GM18858 (cell line): ENCODE results near the gene ID4.
A peak's percentile ranks its signal among the peaks of the same experiment; 100 is the strongest.

Experiments
- ATAC-seq: cut with Tn5 transposase; IDR thresholded peaks from one replicate; pipeline ENCODE4 v1.9.1; 2021; ENCODE audit not compliant: unreplicated experiment

The ID4 gene

DNA sequence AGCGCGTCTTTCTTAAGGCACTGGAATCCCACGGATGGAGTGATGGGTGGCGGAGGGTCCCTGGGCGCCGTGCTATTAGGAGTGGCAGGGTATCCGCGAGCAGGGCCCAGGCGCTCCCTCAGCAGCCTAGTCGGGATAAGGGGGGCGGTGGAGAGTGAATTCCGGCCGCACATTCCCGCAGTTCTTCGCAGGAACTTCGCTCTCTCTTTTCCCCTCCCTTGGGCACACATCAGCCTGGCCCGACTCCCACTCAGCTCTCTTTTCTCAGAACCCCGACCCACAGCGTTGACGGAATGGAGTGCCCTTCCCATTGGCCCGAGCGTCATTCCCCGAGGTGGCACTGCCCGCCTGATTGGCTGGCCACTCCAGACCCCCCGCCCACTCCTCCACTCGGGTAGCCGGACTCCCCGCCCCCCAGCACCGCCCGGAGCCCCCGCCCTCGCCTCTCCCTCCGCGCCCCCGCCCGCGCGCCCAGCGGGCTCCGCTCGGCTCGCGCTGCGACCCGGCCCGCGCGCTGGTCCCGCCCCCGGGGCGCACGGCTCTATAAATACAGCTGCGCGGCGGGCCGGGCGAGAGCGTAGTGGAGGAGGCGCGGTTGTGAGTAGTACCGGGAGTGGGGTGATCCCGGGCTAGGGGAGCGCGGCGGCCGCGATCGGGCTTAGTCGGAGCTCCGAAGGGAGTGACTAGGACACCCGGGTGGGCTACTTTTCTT is at the start of gene ID4:
ID4 (plus strand) TSS at position 572 of the 712 bp plus-strand sequence. CDS start 385 bp downstream, outside the sequence.
- no peak for ATAC-seq

- ATAC-seq: no peak
Measured at GRCh38 chr6:19788686-19789085, 48.5 kb upstream of the ID4 start.

DNA sequence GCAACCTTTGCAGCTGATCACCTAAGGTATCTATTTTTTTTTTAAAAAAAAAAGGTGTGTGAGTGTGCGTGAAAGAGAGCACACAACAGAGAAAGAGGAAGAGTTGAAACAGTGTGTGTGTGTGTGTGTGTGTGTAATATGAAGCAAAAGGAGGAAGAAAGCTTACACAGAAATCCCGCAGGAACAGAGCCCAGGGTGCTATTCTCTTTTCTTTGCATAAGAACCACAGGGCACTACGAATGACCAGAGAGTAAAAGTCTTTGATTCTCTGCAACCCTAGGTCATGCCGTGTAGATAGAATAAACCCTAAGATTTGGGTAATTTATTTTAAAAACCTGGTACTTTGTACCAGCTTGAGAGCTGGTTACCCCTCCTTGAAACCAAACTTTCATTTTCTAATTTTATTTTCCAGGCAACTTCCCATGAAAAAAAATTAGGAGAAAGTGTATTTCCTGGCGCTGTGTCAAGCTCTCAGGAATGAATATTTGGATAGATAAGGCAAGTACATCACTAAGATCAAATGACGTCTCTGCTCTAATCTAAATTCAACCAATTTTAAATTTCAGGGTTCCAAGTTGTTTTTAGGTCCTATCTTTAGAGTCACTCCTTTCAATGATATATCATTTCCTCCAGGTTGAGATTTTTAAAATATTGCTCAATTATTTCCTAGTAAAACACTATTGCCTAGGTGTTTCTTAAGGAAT is 47.9 kb upstream of the ID4 start:
- ATAC-seq: no peak

GRCh38 chr6:19791267-19791666 is 45.9 kb upstream of the ID4 start:
- no peak for ATAC-seq

- no peak for ATAC-seq
Measured at GRCh38 chr6:19795211-19795610, 42.0 kb upstream of the ID4 start.

DNA sequence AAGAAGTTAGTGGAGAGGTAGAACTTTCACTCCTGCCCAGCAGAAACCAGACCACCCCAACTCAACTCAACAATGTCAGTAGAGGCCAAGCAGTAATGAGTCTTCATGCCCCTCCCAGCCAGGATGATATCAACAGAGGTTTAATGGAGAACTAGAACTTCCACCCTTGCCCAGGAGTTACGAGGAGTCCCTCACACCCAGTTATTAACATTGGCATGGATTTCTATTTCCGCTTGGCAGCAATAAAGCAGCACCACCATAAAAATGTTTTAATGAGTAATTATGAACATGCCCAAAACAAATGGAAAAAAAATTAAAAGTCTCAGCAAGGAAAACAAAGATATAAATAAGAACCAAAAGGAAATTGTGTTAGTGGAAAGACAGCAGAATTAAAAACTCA is 40.7 kb upstream of the ID4 start:
- ATAC-seq: no peak

DNA sequence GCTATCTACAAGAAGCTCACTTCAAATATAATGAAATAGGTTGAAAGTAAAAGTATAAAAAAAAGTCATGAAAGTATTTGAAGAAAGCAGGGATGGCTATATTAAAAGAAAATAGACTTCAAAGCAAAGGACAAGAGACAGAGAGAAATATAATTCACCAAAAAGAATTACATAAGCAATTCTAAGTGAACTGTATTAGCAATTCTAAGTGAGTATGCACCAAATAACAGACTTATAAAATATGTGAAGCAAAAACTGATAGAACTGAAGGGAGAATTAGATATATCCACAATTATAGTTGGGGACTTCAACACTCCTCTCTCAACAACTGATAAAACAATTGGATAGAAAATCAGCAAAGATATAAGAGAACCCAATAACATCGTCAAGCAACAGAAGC is 38.8 kb upstream of the ID4 start:
- no peak for ATAC-seq

- ATAC-seq: no peak
Measured at GRCh38 chr6:19802656-19803055, 34.5 kb upstream of the ID4 start.

- ATAC-seq: no peak
Measured at GRCh38 chr6:19803331-19804204, 33.6 kb upstream of the ID4 start.

- peak; percentile 96 for ATAC-seq
Measured at GRCh38 chr6:19804205-19805128, 32.7 kb upstream of the ID4 start.

DNA sequence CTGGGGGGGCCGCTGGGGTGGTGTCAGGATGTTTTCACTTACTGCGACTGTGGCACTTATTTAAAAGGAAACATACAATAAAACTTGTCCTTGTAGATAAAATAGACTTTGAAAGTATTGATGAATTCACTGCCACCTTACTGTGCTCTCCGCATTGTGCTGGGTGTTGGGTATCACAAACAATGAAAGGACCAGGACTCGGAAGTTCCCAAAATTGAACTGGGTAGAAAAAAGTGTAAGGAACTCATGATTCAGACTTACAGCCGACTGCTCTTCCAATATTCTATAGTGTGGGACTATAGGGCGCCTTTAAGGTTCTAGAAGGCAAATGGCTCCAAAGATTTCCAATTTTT is 32.1 kb upstream of the ID4 start:
- no peak for ATAC-seq

GRCh38 chr6:19806971-19807396 is 30.2 kb upstream of the ID4 start:
- no peak for ATAC-seq

- no peak for ATAC-seq
Measured at GRCh38 chr6:19811397-19812079, 25.6 kb upstream of the ID4 start.

DNA sequence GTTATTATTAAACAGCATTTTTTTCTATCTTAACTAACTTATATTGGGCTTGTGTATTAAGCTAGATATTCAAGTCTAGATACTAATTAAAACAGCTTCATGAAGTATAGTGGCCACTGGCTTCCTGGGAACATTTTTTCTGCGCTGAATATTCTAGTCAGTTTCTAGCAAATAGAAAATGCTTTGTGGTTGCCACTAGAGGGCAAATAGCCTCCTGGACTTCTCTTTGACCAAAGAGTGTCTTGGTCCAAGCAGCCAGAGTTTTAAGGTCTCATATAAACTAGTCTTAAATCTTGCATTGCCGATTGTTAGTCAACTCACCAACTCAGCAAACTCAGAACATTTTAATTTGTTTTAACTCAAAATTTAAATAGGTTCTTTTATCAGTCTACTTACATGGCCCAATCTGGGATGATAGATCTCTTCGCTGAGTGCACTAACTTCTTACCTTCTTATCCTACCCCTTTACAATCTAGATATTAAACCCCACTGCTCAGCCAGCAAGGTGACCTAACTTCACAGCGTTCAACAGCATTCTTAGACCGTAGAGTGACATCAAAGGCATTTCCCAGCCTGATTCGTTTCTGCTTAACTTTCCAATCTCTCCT is 24.6 kb upstream of the ID4 start:
- ATAC-seq: no peak

DNA sequence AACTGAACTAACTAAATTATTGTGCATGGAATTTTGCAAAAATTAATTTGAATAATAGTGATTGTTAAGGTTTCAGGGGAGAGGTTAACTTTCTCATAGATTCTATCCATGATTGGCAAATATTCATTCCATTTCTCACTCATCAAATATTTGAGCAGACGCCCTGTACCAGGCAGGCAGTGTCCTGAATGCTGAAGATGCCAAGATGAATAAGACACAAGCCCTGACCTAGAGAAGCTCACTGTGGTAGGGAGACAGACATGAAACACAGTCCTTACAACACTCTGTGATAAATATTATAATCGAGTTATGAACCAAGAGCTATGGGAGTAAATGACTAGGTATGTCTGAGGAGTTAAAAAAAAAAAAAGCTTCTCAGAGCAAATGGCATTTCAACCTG is 18.4 kb upstream of the ID4 start:
- ATAC-seq: no peak

DNA sequence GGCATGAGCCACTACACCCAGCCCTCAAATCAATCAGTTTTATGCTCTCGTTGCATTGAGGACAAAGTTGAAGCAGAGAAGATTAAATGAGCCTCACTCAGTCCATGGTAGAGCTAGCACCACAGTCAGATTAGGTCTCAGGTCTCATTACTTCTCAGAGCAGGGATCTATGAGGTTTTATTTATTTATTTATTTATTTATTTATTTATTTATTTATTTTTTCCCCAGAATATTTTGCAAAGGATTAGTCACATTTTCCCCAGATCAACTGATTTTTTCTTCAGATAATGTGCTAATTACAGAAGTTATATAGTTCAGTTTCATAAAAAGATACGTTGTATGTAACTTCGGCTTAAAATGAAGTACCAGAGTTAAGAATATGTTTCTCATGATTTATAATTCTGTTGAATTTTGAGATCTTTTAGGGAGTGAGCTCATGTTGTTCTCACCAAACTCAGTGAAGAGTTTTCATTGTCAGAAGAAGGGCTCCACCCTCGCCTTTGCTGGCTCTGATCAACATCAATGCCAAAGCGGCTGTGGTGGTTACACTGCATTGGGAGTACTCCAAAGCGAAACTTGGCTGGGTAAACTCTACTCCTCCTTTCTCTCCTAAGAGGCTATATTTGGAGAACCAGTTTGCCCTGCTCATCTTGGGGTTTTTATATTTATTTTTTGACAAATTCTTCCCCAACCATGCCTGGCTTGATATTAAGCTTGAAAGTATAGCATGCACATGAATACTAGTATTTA is 12.9 kb upstream of the ID4 start:
- no peak for ATAC-seq

DNA sequence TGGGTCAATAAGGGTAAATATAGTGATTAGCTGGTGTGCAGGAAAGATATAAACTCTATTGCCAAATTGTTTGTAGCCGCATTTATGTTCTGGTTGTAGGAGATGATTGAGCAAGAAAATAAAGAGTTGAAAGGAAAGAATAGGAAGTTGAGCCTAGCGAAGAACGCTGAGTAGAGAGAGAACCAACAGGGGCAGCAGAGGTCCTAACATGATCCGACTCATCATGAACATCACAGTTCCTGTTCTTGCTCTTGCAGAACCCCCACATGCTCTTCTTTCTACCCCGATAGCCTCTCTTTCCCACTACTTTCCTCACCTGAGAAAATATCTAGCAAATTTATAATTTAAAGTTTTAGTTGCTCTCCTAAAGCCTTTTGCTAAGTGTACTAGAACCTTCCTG is 9.9 kb upstream of the ID4 start:
- no peak for ATAC-seq

DNA sequence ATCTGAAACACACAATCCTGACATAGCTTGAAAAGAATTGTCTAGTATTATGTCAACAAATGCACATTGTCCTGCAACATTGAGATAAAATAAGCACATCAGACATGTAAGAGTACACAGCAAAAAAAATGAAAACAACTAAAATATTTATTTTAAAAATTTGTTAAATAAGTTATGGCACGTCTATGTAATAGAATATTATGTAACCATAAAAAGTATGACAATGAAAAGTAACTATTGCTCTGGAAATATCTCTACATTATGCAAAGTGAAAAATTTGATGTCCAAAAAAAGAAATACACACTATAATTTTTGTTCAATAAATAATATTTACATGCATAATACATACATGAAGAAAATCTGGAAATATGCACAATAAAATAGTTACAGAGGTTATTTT is 9.3 kb upstream of the ID4 start:
- no peak for ATAC-seq

- ATAC-seq: no peak
Measured at GRCh38 chr6:19830171-19830570, 7.0 kb upstream of the ID4 start.
